ENCODE measurements around the gene VSIG2.
"Not testable (repeated sequence)": the region's sequence is repeated elsewhere in the genome, so short reads cannot be mapped to it uniquely, and the experiment has no call there.

VSIG2 gene

DNA sequence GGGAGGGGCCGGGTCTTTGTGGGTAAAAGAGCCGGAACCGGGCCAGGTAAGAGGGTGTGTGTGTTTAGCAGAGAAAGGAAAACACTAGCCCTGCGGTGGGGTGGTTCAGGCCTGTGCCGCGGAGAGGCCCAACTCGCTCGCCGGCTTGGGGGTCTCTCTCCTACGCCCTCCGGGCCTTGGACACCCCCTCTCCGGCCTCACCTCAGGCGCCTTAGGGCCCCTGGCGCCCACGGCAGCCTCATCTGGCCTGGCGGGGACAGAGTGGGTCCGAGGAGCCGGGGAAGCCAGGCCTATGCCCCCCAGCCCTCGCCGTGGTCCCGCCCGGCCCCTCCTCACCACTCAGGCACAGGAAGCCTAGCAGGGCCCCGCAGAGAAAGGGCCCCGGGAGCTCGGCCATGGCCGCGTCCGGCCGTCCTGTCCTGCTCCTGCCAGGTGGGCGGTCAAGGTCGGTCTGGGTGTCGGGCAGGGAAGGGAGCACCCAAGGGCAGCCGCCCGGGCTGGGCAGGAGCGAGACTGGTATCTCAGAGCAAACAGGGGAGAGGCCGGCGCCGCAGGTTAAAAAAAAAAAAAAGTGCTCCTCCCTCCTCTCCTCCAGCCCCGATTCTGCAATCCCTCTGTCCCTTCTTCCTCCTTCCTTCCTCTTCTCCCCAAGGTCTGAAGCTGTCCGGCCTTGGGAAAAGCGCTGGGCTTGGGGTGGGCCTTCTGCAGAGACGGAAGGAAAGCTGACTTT, at the start of gene VSIG2:
Gene VSIG2 (minus strand): TSS at position 515 of the 730 bp plus-strand sequence. CDS start 118 bp downstream, at position 397.
- no peak for DNase-seq

DNA sequence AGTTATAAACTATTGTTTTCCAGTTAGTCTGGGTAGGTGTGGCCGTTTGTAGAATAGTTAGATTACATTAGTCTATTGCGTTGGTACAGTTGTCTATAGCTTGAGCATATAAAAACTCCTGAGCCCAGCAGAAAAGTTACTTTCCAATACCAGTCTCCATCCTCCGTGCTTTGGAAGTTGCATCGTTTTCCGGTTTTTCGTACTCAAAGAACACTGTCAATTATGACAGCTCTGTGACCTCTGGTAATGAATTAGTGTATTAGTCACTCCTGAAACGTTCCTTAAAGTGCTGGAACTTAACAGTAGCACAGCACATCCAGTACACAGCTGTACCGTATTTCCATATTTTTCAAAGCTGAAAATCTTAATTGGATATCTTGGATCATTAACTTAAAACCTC, 49.0 kb upstream of the VSIG2 start:
- DNase-seq, result no peak

GRCh38 chr11:124800226-124800929, 48.3 kb upstream of the VSIG2 start, which contains the start of gene MSANTD2:
Gene MSANTD2, minus strand, starts transcription at chr11:124800406. Its CDS starts 26 bp downstream, at chr11:124800380.
- DNase-seq, result peak; percentile 84

- peak; percentile 41 for DNase-seq
Observed at GRCh38 chr11:124799348-124800225, 47.5 kb upstream of the VSIG2 start.

DNA sequence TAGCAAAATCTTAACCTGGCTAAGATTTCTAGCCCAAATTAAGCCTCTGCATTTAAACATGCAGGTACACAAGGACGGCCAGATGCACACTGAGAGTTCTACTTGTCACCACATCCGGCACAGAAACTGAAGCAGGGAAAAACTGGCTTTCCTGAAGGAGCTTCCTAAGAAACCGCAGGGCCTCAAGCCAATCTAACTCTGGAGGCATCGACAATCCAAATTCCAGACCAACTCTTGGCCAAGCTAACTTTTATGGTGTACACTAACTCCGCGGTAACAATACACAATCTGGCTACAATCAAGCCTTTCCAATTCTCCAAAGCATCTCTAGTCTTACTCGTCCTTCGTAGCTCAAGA, 46.9 kb upstream of the VSIG2 start:
- no peak for DNase-seq

DNA sequence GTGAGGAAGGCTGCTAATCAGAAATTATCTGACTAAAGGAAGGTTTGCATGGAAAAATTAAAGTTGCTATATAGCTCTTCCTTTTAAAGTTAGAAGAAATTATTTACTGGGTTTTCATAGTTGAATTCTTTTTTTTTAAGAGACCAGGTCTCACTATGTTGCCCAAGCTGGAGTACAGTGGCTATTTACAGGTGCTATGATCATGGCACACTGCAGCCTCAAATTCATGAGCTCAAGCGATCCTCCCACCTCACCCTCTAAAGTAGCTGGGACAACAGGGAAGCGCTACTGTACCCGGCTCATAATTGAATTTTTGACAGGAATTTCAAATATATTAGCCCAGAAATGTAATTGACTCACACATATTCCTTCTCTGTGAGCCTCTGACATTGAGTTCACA, 44.3 kb upstream of the VSIG2 start:
- no peak for DNase-seq

DNA sequence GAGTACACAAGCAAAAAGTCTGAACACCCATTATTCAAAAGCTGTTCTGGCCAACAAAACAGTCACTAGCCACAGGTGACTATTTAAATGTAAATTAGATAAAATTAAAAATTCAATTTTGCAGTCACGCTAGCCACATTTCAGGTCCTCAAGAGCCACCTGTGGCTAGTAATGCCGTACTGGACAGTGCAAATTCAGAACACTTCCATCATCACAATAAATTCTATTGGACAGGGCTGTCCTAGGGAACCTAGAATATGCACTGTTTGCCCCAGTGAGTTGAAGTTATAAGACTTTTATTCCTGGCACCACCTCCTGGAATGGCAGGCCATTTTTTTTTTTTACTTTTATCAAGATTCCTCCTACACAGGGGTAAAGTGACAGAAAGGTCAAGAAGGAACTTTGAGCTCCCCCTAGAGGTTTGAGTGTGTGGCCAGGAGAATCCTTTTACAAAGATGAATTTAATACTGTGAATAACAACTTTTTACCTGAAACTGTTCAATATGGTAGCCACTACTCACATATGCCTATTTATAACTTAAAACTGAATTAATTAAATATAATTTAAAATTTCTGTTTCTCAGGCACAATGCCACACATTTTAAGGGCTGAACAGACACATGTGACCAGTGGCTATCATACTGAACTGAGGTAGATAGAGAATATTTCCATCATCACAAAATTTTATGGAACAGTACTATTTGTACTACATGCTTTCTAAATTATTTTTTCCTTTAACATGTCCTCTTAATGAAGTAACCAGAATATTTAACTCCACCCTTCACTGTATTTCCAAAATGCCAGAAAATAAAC, 41.6 kb upstream of the VSIG2 start:
- no peak for DNase-seq

GRCh38 chr11:124791626-124792341, 39.7 kb upstream of the VSIG2 start:
- no peak for DNase-seq

- no peak for DNase-seq
Observed at GRCh38 chr11:124788521-124788920, 36.5 kb upstream of the VSIG2 start.

DNA sequence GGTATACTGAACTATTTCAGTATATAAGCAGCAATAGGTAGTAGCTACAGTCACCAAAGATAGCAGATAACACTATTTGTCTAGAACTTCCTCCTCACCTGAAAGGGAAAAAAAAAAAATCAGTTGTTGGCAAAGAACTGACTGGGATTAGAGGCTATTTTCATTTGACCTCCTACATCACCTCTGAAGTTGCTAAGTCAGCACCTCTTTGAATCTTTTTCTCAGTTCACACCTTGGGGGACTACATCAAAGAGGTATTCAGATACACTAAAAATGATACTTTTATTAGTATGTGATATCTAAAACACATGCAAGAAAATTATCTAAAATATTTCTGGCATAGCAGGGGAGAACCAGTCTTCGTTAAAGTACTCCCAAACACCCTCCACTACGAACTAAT, 32.0 kb upstream of the VSIG2 start:
- no peak for DNase-seq

DNA sequence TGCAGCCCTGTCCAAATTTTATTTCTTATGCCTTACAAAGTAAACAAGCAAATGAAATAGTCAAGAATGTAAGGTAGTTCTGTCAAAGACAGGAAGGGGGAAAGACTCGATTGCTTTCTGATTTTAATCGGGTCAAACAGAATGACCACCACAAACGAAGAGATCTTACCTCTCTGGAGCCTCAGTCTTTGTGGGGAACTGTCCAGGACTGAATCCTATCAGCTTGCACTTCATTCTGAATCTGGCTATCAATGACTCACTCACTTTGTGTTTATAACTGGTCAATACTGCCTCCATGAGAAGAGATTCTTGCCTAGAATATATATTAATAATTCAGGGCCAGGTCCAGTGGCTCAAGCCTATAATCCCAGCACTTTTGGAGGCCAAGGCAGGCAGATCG, 30.9 kb upstream of the VSIG2 start:
- no peak for DNase-seq

- DNase-seq, result no peak
Observed at GRCh38 chr11:124779568-124779967, 27.5 kb upstream of the VSIG2 start.

GRCh38 chr11:124778281-124778680, 26.2 kb upstream of the VSIG2 start:
- DNase-seq, result no peak

GRCh38 chr11:124776865-124777645, 25.0 kb upstream of the VSIG2 start:
- no peak for DNase-seq

DNA sequence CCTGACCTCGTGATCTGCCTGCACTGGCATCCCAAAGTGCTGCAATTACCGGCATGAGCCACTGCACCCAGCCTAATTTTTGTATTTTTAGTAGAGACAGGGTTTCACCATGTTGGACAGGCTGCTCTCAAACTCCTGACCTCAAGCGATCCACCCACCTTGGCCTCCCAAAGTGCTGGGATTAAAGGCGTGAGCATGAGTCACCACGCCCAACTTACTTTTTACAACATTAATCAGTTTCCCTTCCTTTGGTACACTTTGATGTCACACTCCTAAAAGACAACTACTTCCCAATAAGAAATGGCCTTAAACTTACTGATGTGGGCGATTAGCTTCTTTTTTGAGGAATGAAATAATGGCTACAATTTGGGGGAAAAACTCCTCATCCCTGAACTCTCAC, 18.9 kb upstream of the VSIG2 start:
- not testable (repeated sequence) for DNase-seq

DNA sequence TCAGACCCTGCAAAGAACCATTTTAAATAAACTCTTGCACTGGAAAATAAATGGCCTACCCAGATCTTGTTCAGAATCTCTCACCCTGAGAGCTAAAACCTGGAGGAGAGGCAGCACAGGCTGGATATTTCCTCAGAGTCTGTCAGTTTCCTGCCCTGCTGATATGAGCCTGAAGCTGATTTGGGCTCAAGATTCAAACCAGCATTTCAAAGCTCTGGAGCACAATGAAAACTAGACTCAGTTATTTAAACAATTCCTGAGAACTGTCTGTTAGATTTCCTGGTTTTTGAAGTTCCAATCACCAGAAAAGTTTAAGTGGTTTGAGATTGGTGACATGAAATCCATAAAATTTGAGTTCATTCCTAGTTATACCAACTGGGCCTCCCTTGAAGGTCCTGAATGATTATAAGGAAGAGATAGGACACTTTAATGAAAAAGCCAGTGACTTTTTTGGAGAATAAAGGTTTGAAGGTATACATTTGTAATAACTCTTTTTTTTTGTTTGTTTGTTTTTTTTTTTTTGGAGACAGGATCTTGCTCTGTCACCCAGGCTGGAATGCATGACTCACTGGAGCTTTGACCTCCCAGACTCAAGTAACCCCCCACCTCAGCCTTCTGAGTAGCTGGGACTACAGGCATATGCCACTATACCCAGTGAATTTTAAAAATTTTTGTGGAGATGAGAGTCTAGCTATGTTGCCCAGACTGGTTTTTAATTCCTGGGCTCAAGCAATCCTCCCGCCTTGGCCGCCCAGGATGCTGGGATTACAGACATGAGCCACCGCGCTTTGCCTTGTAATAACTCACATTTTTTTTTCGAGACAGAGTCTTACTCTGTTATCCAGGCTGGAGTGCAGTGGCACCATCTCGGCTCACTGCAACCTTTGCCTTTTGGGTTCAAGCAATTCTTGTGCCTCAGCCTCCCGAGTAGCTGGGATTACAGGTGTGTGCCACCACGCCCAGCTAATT, 18.0 kb upstream of the VSIG2 start:
- no peak for DNase-seq

GRCh38 chr11:124768914-124769313, 16.9 kb upstream of the VSIG2 start:
- no peak for DNase-seq

- no peak for DNase-seq
Observed at GRCh38 chr11:124766156-124766555, 14.1 kb upstream of the VSIG2 start.

- DNase-seq, result peak; percentile 87
Observed at GRCh38 chr11:124763156-124763947, 11.3 kb upstream of the VSIG2 start.

Data from activated naive CD4-positive, alpha-beta T cell treated with Interleukin-2 at 50 U/mL for 16 hours (primary cell).